ENCODE data around the gene UMPS. TPM values are rescaled to one million over a fixed set of nuclear protein-coding genes. Genes with fewer than 3 reads are reported as not detected.

UMPS gene
- total and polyA plus RNA-seq, 9 of the 15 experiments (the other 6 are each of a cell fraction or from before 2014, with no cell fraction given) = 28.9 to 91.0 (median 45.9) TPM

- TF ChIP-seq MNT (conservative IDR thresholded peaks at IDR 0.05) (peak; percentile 21 to 73; a peak in 1 of 4 replicates), NFYB (IDR thresholded peaks at IDR 0.05; ENCODE audit: extremely low read depth, insufficient read length) (no peak), STAT5A (IDR thresholded peaks at IDR 0.05; ENCODE audit: borderline replicate concordance, low read length) (peak; percentile 79), HOMEZ (CRISPR knock-in tag; IDR thresholded peaks at IDR 0.05) (0 out of 2 replicates have a peak, but pooled peaks have one; percentile 15), DPF2 (IDR thresholded peaks at IDR 0.05) (peak; percentile 84), TFAP4 (CRISPR knock-in tag; IDR thresholded peaks at IDR 0.05; ENCODE audit: borderline replicate concordance) (peak; percentile 55; the same call in 1 of the 2 replicates), BCOR (IDR thresholded peaks at IDR 0.05) (peak; percentile 53; the same call in 1 of the 2 replicates), NCOR1 (IDR thresholded peaks at IDR 0.05) (peak; percentile 90), HDAC3 (IDR thresholded peaks at IDR 0.05; ENCODE audit: borderline replicate concordance, partially characterized antibody) (peak; percentile 86), HNRNPH1 (optimal IDR thresholded peaks at IDR 0.05; ENCODE audit: low read depth, low read length) (no peak), NFIC (IDR thresholded peaks at IDR 0.05) (peak; percentile 98), STAG1 (CRISPR knock-in tag; IDR thresholded peaks at IDR 0.05; ENCODE audit: borderline replicate concordance) (no peak), DMBX1 (CRISPR knock-in tag; IDR thresholded peaks at IDR 0.05; ENCODE audit: borderline replicate concordance) (peak; percentile 83), SMARCC2 (IDR thresholded peaks at IDR 0.05; ENCODE audit: low read depth) (peak; percentile 80), HMBOX1 (IDR thresholded peaks at IDR 0.05) (peak; percentile 28; the same call in 1 of the 2 replicates), RFX1 (IDR thresholded peaks at IDR 0.05) (no peak)
- TF ChIP-seq, protein P1, sequence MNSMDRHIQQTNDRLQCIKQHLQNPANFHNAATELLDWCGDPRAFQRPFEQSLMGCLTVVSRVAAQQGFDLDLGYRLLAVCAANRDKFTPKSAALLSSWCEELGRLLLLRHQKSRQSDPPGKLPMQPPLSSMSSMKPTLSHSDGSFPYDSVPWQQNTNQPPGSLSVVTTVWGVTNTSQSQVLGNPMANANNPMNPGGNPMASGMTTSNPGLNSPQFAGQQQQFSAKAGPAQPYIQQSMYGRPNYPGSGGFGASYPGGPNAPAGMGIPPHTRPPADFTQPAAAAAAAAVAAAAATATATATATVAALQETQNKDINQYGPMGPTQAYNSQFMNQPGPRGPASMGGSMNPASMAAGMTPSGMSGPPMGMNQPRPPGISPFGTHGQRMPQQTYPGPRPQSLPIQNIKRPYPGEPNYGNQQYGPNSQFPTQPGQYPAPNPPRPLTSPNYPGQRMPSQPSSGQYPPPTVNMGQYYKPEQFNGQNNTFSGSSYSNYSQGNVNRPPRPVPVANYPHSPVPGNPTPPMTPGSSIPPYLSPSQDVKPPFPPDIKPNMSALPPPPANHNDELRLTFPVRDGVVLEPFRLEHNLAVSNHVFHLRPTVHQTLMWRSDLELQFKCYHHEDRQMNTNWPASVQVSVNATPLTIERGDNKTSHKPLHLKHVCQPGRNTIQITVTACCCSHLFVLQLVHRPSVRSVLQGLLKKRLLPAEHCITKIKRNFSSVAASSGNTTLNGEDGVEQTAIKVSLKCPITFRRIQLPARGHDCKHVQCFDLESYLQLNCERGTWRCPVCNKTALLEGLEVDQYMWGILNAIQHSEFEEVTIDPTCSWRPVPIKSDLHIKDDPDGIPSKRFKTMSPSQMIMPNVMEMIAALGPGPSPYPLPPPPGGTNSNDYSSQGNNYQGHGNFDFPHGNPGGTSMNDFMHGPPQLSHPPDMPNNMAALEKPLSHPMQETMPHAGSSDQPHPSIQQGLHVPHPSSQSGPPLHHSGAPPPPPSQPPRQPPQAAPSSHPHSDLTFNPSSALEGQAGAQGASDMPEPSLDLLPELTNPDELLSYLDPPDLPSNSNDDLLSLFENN (IDR thresholded peaks at IDR 0.05; ENCODE audit: low read depth in 2 of 2, low read length in 2 of 2) = peak in 1 of 2 experiments; percentile 84; a peak in 2 of 4 replicates
- TF ChIP-seq, protein P2, sequence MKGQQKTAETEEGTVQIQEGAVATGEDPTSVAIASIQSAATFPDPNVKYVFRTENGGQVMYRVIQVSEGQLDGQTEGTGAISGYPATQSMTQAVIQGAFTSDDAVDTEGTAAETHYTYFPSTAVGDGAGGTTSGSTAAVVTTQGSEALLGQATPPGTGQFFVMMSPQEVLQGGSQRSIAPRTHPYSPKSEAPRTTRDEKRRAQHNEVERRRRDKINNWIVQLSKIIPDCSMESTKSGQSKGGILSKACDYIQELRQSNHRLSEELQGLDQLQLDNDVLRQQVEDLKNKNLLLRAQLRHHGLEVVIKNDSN (CRISPR knock-in tag; IDR thresholded peaks at IDR 0.05) = no peak
Measured at GRCh38 chr3:124772081-124772831, 42.0 kb downstream of the UMPS start (continued).
